ENCODE results near the gene OLFM4.

The OLFM4 gene

DNA sequence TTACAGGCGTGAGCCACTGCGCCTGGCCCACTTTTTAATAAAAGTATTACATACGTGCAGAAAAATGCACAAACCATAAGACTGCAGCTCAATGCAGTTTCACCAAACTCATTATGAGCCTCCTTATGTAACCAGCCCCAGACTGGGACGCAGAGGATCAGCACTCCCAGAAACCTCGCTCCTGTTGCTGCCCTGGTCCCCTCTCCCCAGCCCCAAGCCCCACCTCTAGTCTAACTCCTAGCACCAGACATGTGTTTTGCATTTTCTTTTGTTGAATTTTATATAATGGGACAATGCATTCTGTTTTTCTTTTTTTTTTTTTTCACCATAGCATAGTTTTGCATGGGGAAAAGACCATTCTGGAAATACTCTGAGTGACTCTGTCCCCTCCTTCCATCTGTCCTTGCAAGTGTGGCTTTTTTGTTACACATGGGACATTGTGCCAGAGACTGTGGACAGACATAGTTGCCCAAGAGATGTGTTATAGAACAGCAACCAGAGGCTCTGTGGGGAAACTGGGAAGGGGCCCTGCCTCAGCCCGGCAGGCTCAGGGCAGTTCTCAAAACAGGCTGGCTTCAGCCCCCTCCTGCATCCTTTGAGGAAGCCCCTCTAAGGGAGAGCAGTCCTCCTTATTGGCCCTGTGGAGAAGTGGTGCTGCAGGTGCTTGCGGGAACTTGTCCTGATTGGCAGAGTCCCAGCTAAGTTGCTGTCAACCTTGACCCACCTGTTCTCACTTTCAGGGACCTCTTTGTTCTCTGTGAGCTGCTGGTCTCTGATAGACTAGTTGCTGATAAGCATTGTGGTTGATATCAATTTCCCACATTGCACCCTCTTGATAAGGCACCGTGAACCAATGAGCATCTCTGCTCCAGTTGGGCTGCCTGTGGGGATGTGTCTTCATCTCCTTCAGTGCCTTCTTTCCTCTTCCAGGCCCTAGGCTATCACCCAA is 13.8 kb upstream of the OLFM4 start:
- DNase-seq (ENCODE audit: low read depth in 2 of 2), result no peak

- DNase-seq (ENCODE audit: low read depth in 2 of 2), result no peak
These were observed 12.6 kb upstream of the OLFM4 start for GRCh38 chr13:53015971-53016370.

DNA sequence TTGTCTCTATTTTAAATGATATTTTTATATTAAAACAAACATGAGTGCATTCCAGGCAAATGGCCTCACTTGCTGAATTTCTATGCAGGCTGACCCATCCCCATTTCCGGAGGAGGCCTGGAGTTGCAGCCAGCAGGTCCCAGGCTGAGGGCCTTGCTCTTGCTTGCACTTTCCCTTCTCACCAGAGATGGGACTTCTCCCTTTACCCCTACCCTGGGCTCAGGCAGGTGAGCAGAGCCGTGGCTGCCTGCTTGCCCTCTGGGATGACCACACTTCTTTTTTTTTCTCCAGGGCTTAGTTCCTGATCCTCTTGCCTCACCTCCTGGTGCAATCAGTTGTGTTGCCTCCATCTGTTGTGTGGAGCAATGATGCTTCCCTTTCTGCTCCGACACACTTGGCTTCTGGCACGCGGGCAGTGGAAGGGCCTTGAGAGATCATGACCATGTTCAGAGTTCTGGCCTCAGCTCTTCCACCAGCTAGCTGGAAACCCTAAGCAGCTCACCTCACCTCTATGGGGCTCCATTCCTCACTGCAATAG is 11.1 kb upstream of the OLFM4 start:
- no peak for DNase-seq (ENCODE audit: low read depth in 2 of 2)

DNA sequence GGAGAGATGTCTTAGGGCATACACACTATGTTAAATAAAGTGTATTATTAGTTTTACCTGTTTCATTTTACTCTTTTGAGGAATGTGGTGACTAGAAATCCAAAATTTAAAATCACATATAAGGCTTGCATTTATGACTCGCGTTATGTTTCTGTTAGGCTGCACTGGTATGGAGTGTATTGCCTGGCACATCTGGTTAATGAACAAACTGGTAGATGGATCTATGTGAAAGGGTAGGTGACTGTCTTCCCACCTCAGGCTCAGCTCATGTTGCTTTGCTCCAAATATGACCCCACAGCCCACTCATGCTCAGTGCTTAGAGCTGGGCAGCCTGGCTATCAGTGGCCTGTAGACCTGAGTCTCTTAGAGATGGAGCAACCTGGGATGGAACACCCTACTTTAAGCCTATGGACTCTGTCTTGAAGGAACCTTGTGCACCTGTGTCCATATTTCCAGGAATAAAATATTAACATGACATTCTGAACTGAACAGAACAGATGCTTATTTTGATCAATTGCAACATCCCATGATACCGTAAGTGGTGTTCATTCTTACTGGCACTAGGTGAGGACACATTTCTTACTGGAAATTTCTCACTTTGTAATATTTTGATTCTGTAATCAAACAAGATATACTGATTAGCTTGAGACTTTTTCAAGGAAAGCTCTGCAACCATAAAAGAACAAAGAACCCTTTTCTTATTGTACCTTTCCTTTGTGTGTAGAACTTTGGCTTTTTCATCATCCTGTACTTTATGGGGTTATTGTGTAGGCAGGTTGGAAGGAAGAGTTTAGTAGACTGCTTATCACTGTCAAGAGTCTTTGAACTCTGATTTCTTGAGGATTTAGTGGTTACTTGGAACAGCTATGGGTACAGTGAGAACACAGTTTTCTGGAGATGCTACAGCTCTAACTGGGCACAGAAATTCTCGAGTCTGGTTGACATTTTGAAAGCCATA is 9.6 kb upstream of the OLFM4 start:
- no peak for DNase-seq (ENCODE audit: low read depth in 2 of 2)

DNA sequence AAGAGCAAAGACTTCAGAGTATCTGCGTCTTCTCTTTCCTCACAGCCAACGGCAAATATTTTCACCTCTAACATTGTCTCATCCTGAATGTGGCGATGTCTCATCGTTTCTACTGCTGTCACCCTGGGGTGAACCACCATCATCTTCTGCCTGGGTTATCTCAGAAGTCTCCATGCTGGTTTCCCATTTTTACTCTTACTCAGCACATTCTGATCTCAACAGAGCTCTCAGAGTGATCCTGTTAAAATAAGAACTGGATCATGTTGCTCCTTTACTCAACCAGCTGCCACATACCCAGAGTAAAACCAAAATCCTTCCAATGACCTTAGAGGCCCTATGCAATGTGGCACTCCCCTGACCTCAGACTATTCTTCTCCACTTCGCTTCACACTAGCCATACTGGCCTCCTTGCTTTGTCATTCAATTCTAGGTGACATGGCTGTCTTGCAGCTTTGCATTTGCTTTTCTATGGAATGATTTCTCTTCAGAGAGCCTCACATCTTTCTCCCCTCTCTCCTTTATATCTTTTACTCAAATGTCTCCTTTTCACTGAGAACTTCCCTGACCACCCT is 7.8 kb upstream of the OLFM4 start:
- no peak for DNase-seq (ENCODE audit: low read depth in 2 of 2)

GRCh38 chr13:53023246-53023645 is 5.4 kb upstream of the OLFM4 start:
- DNase-seq (ENCODE audit: low read depth in 2 of 2), result no peak

DNA sequence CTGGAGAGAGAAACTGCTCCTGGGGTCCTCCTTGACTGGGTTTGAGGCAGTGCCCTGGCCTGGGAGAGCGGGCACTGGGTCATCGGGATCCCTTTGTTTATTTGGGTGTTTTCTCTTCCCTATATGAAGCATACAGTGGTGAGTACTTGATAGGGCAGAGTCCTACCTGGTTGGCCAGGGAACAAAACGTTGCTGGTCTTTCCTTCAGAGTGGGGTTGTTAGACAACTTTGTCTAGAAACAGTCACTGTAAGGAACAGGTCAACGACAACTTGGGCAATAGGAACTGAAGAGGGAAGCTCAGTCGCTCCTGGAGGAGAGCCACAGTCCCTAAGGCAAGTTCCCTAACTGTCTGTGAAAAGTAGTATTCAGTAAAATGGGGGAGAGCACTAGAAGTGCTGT is 550 bp upstream of the OLFM4 start:
- no peak for DNase-seq (ENCODE audit: low read depth in 2 of 2)

- no peak for DNase-seq (ENCODE audit: low read depth in 2 of 2)
These were observed 4.2 kb downstream of the OLFM4 start for GRCh38 chr13:53032849-53033248.

- no peak for DNase-seq (ENCODE audit: low read depth in 2 of 2)
These were observed 10.4 kb downstream of the OLFM4 start for GRCh38 chr13:53038993-53039392.

GRCh38 chr13:53041968-53042516 is 13.4 kb downstream of the OLFM4 start:
- no peak for DNase-seq (ENCODE audit: low read depth in 2 of 2)

DNA sequence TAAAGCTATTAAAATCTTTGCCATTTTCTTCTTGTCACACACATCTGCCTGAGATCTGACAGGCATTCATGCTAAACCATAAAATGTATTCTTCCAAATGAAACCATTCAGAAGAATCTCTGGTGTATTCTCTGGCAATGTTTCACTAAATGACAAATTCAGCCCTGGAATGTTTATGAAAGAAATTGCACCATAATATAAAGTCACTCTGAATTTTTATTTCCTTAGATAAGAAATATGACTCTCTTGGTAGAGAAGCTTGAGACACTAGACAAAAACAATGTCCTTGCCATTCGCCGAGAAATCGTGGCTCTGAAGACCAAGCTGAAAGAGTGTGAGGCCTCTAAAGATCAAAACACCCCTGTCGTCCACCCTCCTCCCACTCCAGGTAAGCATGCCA is 14.3 kb downstream of the OLFM4 start:
- no peak for DNase-seq (ENCODE audit: low read depth in 2 of 2)

- no peak for DNase-seq (ENCODE audit: low read depth in 2 of 2)
These were observed 14.8 kb downstream of the OLFM4 start for GRCh38 chr13:53043398-53043797.

- no peak for DNase-seq (ENCODE audit: low read depth in 2 of 2)
These were observed 16.6 kb downstream of the OLFM4 start for GRCh38 chr13:53045189-53045588.

- DNase-seq (ENCODE audit: low read depth in 2 of 2), result no peak
These were observed 20.3 kb downstream of the OLFM4 start for GRCh38 chr13:53048880-53049279.

- DNase-seq (ENCODE audit: low read depth in 2 of 2), result no peak
These were observed 21.5 kb downstream of the OLFM4 start for GRCh38 chr13:53050151-53050550.

DNA sequence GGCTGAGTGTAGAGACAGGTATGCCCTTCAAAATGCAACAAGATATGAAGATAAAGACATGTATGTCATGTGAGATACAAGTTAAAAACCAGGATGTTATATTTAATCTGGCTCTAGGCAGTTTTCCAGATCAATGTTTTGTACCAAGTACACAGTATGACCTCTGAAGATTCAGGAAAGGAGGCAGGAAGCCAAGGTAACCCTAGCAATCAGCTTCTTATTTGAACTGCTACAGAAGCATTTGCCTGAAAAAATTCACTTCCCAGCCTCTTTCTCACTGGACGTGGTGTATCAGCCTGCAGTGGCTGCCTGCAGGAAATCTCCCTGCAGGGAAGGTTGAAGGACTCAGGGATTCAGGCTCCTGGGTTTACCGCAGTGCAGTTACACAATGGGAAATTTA is 24.1 kb downstream of the OLFM4 start:
- no peak for DNase-seq (ENCODE audit: low read depth in 2 of 2)

- DNase-seq (ENCODE audit: low read depth in 2 of 2), result no peak
These were observed 26.0 kb downstream of the OLFM4 start for GRCh38 chr13:53054569-53054968.

DNA sequence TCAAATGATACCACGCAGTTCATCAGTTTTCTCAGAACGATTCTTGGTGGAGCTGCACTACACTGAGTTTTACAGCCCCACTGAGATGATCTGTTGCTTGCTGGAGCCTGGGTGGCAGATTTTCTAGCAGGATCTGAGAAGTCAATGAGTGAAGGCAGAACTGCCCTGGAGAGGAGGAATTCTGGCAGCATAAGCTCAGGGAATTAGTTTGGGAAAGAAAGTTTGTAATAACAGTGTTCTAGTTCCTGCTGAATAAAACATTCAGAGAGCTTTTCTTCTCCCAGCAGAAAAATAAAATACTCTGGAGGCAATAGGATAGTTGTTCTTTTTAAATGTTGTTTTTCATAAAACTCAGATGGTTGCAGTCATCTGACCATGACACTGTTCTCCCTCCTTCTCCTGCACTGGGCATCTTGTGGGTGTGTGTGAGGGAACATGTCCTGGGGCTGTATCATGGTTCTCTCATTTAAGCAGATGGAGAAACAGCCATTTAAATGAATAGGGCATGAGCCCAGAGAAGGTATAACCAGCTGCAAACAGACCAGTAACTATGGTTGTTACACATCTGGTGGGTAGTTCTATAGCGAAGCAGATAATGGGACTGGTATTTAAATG is 29.6 kb downstream of the OLFM4 start:
- DNase-seq (ENCODE audit: low read depth in 2 of 2), result no peak

- DNase-seq (ENCODE audit: low read depth in 2 of 2), result no peak
These were observed 32.4 kb downstream of the OLFM4 start for GRCh38 chr13:53060840-53061490.

DNA sequence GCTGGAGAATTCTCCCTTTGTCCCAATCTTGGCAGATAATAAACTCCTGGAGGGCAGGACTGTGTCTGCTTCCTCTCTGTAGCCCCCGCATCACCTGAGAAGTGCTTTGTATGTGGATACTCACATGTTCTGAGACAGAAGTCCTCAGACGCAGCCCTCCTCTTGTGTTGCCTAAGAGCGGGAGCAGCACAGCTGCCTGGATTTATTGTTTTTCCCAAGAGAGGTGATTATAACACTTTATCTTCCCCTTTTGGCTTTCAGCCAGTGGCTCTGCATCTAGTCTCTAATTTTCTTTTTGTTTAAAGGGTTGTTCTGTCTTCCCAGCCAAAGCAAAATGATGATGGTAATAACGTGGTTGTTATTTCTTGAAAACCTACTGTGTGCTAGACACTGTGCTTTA is 36.1 kb downstream of the OLFM4 start:
- no peak for DNase-seq (ENCODE audit: low read depth in 2 of 2)

- no peak for DNase-seq (ENCODE audit: low read depth in 2 of 2)
These were observed 37.8 kb downstream of the OLFM4 start for GRCh38 chr13:53066411-53066810.
